Measurements from ENCODE around the gene MICAL3.

MICAL3 gene

DNA sequence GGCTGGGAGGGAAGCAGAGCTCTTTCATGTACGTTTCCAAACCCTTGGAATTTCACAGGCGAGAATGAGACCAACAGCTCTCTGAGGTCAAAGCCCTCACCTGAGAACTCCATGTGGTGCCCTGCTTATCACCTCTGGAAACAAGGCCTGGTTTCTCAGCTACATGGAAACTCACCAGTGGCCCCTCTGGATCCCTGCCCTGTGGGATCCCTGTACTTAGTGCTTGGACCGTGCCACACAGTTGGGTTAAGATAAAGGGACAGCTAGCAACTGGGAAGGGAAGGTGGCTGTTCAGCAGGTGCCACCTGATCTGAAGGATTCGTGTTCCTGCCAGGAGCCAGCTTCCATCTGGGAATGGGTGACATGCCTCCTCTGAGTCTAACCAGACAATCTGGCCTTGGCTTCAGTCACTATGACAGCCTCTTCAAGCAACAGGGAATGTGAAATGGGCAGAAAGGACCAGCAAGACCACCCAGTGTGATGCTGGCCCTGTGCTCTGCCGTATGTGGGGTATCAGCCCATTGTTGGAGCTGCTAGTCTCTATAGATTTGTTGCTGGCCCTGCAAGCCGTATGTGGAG lies 195.8 kb downstream of the MICAL3 start:
- DNase-seq = no peak

DNA sequence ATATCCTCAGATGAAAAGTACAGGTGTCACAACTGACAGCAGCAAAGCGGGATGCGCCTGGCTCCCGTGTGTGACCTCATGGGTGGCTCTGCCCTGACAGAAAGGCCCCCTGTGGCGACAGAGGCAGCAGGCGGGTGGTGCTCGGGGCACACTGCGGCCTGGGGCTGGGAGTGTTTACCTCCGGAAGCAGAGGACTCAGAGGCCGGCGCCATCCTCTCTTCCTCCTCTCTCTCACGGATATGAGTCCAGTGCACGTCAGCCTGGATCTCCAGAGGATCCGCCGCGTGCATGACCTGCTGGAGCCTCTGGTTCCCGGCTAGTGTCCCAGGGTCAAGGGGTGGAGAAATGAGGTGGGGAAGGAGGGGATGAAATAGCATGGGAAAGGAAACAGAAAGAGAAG lies 196.9 kb downstream of the MICAL3 start:
- no peak for DNase-seq

DNA sequence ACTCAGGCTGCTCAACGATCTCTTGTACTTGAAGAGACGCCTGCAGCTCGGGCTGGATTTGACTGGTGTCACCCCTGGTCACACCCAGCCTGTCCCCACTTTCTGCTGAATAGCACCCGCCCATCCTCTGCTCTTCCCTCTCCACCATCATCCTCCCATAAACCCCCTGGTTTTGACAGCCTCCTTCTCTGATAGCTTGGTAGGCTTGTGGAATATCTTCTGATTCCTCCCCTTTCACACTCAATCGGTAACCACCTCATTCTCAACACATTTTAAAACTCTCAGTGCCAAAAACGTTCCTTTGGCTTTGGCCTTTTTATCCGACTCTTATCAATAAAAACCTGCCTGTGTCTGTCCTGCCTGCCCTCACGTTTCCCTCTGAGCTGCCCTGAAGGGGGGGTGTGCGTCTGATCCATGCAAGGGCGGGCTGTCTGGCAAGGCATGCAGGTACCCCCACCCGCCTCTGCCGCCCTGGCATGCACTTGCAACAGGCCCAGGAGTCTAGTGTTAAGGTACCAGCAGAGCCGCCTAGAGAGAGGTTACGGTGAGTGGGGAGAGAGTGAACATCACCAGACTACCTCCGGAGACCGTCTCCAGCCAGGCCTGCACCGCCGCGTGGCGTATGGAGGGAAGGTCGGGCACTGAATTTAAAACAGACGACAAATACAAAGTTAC lies 198.3 kb downstream of the MICAL3 start:
- no peak for DNase-seq

DNA sequence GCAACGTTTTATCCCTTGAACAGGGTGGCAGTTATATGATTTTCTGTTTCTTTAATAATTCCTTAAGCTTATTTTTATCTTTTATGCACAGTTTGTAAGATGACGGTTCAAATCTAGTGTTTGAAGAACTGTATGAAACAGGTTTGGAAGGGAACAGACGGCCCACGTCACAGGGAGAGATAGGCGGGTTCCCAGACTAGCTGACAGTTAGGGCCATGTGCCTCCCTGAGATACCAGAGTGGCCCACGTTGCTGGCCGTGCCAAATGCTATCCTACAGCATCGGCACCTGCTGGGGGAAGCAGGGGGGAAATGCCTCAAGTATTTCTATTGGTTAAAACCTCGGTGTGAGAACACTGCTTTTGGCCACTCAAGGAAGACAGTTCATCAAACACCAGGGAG lies 199.9 kb downstream of the MICAL3 start:
- DNase-seq = no peak

DNA sequence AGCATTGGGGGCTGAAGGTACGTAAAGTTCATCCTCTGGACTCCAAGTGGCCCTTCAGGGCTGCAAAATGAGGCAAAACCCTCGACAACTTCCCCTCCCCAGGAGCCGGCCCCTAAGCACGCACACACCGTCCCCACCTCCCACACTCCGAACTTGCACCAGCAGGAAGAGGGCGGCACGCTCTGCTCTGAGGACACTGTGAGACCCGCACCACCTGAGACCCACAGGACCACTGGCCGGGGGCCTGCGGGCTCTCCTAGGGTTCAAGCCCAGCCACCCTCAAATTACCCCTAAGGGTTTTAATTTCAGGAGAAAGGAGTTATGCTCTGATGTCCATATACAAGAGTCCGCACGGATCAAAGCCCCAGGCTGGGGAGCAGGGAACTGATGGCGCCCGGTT lies 200.4 kb downstream of the MICAL3 start:
- DNase-seq = no peak

DNA sequence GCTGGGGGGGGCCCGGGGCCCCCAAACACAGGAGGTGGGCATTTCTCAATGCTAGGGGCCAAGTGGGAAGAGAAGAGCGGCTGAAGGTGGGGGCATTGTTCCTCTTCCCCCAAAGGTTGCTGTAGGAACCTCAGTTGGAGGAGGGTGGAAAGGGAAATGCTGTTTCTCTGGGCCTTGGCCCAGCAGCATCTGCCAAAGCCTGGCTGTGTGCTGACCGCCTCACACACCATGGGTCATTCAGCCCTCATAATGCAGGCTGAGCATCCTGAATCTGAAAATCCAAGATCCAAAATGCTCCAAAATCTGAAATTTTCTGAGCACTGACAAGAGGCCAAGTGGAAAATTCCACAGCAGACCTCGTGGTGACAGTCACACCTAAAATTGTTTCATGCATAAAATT lies 201.1 kb downstream of the MICAL3 start:
- no peak for DNase-seq

DNA sequence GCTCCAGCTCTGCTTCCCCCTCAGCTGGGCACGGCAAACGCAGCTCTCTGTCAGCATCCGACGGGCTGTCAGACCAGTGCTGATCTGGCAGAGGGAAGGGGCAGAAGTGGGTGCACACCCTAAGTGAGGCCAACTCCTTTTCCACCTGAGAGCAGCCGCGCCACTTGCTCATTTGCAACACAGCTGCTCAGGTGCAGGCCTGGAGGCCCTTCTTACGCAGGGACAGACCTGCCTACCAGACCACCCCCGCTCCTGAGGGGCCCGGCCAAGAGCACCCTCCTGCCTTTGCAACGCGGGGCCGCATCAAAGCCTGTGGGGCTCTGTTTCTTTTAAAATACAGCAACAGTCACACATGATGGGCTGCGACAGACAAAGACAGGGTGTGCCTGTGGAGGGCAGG lies 202.3 kb downstream of the MICAL3 start:
- DNase-seq = no peak

DNA sequence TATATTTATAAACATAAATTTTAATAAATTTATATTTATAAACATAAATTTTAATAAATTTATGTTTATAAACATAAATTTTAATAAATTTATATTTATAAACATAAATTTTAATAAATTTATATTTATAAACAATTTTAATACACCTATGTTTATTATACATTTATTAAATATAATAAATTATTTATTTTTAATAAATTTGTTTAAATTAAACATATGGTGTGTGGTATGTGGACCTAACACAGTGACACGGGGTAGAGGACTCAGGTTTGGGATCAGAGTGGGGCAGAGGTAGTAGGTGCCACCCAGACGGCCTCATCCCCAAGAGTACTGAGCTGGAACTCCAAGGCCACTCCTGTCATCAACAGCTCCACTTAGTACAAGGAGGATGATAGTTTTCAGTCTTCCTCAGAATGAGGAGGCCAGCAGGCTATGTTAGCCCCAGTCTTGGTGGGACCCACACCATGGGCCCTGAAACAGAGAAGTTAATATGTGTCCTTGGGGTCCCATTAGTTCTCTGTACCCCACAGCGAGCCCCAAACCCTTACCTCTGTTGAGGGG lies 203.4 kb downstream of the MICAL3 start:
- DNase-seq = no peak

DNA sequence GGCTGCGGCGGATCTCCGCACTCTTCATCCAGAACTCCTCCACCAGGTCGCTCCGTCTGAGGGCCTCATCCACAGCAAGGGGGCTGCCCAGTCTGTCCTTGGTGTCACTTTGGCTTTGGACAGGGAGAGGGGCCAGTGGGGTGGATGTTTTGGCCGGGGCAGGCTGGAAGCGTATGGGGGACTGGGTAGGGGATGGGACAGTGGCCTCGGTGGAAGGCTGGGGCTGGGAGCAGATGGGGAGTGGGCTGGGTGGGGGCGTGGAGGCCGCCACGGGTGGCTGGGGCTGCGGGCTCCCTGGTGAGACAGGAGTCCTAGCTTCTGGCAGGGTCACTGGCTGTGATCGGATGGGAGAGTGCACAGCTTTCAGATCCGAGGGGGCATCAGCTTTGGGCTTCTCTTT lies 205.7 kb downstream of the MICAL3 start:
- DNase-seq = no peak

DNA sequence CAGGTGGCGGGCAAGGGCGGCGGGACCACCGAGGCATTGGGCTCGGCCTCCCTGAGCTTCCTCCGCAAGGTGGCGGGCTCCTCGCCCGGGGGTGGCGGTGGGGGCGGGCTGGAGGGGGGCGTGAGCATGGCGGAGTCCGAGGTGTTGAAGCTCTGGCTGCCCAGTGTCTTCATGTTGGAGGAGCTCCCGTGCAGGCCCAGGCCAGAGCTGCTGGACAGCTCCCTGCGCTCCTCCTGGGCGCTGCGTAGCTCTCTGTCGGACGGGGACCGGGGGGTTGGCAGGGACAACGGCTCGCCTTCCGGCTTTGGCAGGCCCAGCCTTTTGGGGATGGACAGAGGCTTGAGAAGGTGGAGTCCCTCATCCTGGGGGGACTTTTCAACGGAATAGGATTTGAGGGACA lies 206.2 kb downstream of the MICAL3 start:
- DNase-seq = no peak

DNA sequence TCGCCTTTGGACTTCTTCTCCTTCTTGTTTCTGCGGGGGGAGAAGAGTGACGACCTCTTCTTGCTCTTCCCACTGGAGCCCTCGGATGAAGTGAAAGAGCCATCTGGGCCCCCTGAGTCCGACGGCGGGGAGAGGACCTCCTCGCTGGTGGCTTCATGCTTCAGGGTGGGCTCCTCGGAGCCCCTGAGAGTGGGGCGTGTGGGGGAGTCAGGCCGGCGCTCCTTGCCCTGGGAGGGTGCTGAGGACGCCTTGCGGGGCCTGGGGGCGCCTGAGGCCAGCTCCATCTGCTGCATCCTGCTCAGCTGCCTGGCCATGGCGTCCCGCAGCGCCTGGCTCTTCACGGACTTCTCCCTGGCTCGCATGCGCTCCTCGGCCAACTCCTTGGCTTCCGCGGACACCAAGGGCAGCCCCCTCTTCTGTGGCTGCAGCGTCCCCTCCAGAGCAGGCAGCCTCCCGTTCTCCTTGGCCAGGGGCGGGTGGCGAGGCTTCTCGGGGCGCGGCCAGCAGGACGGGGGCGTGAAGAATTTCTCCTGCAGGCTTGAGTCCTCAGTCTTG lies 206.8 kb downstream of the MICAL3 start:
- no peak for DNase-seq

DNA sequence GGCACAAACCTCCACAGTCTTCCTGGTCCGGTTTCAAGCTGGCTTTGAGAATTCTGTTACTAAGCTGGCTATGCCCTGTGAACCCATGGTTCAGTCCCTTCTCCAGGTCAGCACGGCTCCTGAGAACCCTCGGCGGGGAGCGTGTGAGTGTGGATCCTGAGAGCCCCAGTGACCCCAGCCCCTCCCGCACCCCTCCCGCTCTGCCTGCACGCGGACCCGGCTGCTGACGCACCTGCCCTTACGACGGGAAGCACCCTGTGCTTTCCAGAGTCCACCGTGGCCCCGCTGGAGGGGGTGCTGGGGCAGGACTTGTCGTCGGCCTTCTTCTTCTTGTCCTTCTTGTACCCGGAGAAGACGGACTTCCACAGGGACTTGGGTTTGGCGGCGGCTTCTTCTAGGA lies 207.3 kb downstream of the MICAL3 start:
- no peak for DNase-seq

DNA sequence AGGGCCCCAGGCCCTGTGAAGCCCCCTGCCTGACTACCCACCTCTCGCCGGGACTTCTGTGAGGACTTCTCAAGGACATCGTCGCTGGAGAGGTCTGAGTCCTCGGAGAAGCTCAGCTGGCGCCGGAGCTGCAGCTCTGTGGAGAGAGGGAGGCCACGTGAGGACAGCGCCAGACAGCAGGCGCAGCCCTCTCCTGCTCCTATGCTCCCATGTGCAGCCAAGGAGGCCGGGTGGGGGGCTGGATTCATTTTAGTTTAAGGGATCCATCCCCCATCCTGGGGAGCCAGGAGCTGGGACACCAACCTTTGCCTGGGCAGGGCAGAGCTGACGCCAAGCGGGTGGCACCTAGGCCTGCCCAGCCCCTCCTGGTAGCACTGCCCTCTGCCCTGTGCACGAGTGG lies 207.7 kb downstream of the MICAL3 start:
- no peak for DNase-seq

DNA sequence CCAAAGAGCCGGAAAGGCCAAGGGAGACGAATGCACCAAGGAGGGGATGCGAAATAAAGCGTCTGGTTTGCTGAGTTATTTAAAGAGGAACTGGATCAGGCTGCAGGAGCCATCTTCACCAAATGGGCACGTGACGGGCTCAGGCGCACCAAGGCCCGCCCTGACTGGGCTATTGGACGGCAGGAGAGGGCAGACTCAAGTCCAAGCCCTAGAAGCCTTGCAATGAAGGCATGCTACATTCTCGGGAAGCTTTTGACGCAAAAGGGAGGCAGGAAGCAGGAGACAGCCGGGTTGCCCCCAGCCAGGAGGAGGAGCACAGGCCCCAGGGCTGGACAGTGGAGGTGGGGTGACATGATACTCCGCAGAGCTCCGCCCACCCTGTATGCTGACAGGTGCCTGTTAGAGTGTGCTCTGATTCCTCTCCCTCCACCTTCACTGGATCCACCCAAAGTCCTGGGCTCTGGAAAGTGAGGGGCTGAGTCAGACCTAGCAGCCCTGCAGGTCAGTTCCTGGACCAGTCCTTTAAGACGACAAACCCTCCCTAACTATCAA lies 208.6 kb downstream of the MICAL3 start:
- DNase-seq = no peak

DNA sequence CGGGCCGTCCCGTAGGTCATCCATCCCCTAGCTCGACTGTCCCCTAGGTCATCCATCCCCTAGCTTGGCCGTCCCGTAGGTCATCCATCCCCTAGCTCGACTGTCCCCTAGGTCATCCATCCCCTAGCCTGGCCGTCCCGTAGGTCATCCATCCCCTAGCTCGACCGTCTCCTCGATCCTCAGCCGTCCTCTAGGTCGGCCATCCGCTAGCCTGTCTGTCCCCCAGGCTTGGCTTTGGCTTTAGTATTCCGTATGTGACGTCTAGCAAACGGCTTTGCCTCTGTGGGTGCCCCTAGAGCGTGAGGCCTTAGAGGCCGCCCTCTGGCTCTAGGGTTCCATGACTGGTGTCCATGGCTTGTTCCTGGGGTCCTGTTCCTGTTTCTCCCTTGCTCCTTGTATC lies 209.5 kb downstream of the MICAL3 start:
- no peak for DNase-seq

DNA sequence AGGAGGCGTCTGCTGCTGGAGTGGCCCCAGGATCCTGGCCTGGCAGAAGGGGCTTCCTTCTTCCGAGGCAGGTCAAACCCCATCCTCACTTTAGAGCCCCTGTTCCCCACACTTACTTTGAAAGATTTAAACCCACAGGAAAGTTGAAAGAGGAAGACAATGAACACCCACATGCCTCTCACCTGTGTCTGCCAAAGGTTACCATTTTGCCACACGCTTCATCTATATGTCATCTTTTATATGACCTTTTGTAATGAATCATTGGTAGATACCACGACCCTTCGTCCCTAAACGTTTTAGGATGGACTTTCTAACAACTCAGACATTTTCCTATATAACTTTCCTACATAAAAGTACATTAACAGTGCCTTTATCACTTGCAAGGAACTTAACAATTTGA lies 210.3 kb downstream of the MICAL3 start:
- DNase-seq = no peak

DNA sequence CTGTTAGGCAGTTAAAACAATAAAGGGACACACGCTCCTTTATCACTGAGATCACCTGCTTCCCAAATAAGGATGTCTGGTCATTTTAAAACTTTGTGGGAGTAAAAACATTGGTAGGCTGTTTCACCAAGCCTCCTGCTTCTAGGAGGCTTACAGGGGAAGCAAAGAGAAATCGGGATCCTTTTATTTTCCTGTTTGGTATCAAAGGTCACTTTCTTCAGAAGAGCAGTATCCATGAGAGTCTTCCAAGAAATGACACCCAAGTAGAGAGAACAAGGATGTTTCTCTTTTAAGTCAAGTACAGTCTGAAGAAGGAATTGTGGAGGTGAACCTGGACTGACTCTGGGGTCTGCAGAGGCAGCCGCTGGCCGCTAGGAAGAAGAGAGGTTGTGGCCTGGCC lies 213.2 kb downstream of the MICAL3 start:
- DNase-seq = no peak

DNA sequence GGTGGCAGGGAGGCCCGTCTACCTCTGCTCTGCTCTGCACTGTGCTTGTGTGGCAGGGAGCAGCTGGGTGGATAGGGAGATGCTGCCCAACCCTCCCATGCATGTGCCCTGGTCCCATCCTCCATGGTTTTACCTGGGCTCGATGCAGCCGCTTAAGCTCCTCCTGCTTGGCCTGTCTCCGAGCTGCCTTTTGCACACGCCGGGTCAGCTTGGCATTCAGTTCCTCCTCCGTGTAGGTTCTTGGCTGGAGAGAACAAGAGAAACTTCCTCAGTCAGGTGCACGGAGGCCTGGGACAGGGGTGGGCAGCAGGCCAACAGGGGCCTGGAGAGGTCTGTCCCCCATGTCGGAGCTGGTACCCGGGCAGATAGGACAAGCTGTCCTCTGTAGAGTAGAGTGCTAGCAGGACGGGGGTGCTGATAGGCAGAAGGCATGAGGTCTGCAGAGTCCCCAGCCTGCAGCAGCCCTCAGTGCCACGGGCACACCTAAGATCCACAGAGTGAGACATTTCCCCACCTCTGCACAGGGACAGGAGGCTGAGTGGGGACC lies 213.7 kb downstream of the MICAL3 start:
- DNase-seq = no peak

DNA sequence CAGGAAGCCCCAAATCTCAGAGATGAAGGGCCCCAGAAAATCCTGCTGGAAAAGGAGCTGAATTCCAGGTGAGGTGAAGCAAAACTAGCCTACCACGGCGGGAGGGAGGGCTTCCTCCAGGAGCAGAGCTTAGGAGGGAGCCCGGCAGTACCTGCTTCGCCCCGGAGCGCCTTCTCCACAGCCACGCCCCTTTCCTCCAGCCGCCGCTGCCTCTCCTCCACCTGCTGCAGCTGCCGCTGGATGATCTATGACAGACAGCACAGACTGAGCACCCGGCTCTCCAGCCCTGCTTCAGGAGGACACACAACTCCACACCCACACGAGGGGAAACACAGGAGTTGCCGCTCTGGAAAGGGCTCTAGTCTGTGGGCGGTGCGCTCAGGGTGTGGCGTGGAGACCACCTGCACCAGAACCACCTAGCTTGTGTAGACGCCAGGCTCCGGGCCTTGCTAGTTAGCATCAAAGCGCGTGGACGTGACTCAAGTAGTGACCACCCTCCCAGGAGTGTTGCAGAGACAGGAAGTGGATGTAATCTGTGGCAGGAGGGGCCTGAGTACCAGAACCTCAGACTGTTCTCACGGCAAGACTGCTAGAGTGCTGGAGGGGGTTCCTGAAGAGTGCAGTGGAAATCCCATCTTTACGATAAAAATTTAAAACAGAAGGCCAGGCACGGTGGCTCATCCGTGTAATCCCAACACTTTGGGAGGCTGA lies 215.5 kb downstream of the MICAL3 start:
- DNase-seq = no peak

DNA sequence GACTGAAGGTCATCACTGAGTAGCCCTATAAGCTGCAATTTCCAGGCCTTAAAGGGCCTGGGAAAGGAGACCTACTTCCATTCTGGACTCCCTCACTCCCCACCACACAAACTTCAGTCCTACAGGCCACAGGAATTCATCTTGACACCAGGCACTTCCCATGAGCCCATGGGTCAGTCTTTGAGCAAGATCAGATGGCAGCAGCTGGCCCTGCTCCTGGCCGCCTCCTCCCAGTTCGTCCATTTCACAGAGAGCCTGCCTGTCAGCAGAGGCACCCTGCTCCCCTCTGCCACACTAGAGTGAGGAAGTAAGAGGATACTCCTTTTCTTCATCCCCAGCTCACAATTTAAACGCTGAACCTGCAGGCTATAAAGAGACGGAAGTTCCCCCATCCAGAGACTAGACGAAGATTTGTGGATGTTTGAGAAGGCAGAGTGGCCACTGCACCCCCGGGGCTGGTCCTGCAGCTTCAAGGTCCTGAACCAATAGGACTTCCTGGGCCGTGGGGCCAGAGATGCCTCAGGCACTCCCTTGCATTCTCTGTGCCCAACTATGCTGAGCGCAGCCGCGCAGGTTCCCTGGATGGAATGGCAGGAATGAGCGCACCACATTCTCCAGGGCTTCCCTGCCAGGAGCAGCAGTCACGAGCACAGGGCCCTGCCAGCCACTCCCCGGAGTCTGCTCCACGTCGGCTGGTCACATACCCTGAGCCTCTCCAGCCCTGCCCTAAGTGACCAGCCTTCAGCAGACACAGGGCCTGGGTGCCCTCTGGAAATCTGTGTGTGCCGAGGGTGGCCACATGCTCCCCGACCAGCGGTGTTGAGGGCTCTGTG lies 216.6 kb downstream of the MICAL3 start:
- no peak for DNase-seq

DNA sequence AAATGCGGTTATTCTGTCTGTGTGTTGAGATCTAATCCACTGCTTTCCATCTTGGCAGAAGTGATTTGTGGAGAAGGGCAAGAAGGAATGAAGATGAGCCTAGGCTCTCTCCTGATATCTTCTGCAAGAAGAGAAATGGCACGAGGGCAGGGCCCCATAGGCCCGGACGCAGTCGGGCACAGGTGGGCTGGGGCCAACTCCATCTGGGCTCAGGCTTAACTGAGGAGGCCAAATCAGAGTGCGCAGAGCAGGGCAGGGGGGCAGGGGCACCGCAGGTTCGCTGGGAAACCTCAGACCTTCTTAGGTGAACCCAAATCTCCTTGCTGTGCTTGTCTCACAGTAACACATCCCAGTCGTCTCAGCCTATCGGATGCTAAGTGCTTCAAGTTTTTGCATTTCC lies 217.3 kb downstream of the MICAL3 start:
- no peak for DNase-seq

DNA sequence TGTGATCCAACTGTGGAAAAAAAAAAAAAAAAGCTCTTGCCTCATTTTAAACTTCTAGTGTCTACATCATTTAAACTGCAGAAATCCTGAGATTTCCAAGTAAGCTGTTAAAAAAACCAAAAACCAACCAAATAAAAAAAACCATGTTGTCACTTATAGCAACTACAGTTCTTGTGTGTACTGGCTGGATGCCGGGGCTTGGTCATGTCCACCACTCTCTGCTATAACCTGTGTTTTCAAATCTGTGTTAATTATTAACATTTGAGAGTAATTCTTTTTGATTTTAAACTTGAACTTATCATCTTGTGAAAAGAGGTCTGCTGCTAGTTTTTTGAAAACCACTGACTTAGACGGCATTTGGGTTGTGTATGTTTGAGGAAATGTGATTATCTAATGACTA lies 217.9 kb downstream of the MICAL3 start:
- no peak for DNase-seq
